Activated CD4-positive, alpha-beta T cell treated with anti-CD3 and anti-CD28 coated beads for 48 hours (primary cell): ENCODE results near the gene GADL1.

Source experiments
- DNase-seq: peaks from one replicate; pipeline ENCODE4 v3.0.0-alpha.2; 2020

The GADL1 gene

DNA sequence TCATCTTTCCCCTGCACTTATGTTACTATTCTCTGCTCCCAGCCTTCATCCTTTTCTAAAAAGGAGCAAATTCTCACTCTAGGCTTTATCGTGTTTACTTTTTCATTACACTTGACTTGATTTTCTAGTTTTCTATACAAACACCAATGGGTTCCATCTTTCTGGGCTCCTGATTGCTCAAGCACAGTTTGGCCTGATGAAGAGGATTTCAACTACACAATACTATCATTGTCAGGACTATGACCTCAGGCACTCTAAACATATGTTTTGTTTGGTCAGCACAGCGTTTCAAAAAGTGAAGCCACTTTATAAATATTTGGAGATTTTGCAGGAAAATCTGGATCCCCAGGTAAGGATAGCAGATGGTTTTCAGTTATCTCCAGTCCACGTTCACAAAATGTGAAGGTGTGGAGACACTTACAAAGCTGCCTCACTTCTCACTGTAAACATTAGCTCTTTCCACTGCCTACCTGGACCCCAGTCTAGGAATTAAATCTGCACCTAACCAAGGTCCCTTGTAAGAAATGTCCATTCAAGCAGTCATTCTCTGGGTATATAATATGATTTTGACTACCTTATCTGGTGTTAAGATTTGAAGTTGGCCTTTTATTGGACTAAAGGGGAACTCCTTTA lies 201.8 kb downstream of the GADL1 start:
- no peak for DNase-seq

DNA sequence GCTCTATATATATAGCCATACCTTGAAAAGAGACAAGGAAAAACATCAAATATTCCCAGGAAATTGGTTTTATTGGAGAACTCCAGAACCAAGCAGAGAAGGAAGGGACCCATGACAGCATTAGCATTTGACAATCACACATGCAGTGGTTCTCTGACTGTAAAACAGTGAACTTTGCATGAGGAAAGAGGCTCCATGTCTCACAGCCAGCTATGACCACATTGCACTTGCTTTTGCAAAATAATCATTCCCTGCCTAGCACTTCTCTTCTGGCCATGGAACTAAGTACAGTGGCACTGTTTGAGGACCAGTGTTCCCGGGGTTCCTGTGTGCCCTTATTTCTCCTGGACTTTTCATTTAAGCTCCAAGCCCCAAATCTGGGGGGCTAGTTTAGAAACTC lies 202.5 kb downstream of the GADL1 start:
- no peak for DNase-seq

DNA sequence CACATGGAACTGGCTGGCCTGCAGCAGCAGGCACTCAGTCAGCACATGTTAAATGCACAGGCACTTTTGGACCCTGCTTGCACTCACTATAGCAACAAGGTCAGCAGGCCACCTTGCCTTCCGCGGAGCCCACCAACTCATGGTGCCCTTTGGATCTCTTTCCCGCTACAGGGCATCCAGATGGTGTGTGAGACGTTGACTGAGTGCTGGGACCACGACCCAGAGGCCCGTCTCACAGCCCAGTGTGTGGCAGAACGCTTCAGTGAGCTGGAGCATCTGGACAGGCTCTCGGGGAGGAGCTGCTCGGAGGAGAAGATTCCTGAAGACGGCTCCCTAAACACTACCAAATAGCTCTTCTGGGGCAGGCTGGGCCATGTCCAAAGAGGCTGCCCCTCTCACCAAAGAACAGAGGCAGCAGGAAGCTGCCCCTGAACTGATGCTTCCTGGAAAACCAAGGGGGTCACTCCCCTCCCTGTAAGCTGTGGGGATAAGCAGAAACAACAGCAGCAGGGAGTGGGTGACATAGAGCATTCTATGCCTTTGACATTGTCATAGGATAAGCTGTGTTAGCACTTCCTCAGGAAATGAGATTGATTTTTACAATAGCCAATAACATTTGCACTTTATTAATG lies 203.1 kb downstream of the GADL1 start:
- DNase-seq, result no peak

DNA sequence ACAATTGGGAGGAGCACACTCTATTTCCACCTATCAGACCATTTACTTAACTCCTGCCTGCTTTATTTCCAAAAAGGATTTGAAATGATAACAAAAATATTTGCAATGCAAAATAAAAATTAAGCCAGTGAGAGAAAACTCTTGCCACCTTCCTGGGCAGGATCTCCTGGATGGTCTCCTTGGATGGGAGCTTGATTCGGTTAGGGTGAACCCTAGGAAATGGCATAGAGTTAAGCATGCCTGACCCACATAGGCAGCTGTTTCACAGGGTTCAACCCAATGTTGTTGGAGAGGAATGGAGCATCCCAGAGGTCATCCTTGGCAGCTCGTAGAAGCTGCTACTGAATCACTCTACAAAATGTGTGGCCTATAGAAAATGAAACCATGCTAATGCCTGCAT lies 204.3 kb downstream of the GADL1 start:
- DNase-seq, result no peak

DNA sequence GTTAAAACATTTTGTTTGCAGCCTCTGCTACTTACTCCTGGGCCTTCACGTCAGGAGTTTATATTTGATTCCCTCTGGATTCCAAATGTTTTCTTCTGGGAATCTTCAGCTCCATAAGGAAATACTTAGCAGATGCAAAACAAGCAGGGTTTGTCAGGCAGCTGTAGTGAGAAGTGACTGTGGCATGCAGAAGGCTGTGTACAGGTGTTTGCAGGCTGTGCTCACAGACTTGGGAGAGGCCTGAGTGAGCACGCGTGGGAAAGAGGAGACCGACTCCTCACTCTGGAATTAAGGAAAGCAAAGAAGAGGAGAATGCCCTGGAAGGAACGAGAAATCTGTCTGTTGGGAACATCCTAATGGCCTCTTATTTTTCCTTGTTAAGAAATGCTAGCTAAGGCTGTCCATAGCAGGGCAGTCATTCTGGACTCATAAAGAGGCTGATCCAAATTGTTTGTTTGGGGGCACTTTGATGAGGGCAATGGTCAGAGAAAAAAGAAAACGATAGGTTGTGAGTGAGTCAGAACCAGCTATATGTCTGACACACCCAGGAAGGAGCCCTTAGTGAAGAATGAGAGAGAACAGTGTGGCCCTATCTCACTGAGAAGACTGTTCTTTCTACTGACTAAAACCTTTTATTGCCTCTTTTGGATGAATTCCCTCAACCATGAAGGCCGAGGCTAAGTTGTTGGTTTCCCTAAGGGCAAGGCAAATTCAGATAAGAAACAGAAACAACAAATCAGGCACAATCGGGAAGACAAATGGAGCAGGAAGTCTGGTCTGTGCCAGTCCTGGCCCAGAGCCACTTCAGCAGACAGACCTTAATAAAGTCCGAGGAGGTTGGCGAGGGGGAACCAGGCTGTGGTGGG lies 205.5 kb downstream of the GADL1 start:
- DNase-seq, result no peak

DNA sequence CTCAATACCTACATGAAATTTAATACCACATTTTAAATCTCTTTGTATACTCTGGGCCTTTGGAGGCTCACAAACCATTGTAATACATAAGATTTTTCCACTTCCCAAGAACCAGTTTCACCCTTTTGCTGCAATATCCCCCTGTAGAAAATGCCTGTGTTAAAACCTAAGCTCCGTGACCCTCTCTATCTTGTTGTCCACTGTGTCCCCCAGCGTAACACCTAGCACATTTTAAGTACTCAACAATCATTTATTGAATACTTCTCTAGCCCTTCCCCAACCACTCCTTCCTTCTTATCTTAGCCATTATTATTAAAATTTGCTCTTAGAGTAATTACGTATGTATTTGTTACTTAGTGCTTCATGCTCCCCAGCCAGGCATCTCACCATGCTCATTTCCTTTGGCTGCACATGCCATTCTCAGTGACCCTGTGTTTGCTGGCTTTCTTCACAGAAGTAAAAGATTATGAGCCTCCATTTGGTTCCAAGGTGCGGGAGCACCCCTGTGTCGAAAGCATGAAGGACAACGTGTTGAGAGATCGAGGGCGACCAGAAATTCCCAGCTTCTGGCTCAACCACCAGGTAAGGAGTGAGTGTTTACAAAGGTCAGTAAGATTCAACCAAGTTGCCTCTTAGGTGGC lies 206.4 kb downstream of the GADL1 start:
- DNase-seq, result no peak

DNA sequence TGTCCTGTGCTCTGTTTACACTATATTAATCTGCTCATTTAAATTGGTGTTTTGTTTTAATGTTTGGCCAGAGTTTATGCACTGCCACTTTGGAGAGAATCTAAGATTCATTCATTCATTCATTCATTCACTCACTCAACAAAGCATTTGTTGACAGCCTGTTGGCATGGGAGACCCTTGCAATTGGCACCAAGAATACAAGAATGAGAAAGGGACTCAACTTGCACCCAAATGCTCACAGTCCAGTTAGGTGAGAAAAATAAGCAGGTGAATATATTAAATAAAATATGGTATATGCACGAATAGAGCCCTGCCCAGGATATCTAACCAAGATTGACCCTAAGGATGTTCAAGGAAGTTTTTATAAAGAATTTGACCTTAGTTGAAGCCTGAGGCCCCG lies 207.7 kb downstream of the GADL1 start:
- DNase-seq, result no peak

DNA sequence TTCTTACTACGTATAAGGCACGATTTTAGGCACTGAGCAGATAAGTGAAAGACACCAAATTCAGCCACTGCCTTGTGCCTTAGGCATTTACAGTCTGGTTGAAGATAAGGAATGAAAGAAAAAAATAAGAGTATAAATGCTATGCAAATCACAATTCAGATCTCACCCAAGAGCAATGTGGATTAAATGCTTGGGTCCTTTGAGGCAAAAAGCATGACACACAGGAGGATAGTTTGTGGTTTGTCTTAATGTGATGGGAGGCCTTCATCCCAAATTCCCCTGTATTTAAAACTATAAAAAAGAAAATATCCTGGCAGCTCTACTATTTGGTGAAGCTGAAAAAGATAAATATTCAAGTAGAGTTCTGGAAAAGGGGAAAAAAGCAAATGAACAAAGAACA lies 208.3 kb downstream of the GADL1 start:
- no peak for DNase-seq

DNA sequence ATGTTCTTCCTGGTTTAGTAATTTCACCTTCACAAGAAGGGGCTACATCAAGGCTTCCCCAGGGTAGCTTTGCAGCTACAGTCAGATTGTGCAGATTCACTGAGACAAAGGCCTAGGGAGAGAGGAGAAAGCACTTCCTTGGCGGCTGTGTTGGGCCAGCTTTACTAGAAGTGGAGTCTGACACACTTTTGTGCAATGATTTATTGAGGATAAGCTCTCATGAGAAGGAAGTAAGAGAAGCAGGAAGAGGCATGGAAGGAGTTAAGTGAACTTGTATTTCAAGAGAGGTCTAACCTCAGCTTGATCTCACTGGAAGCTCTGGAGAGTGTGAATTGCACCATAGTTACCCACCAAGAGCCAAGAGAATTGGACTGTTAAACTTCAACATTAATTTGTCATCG lies 209.2 kb downstream of the GADL1 start:
- no peak for DNase-seq

DNA sequence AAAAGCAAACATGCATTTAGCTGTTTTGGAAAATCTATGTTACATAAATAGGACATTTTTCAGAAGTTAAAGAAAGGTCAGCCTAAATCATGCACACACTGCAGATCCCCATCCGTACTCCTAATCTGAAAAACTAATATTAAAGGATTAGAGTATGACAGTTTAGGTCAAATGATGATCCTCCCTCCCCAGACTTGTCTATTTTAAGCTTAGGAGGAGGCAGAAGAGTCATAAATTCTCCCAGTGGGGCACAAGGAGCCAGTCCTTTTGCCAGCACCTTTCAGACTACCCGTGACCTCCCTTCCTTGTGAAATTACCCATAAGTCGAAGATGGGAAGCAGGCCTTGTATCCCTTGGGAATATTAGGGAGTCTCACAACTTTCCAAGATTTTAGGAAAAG lies 210.1 kb downstream of the GADL1 start:
- no peak for DNase-seq

DNA sequence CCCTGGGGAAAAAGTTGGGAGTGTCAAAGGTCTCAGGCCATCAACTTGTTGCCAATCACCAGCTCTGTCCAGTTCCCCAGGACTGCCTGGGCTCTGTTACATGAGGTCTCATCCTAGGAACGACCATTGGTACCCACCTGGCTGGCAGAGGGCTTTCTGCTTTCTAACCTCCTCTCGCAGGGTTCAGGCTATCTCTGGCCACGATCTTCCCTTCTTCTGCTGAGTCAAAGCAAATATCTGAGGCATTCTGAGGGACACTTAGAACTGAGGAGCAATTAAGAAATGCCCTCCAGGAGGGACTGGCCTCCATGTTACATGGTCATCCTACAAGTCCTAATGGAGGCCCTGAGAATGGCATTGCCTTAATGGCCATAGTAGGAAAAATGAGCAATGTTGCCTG lies 210.7 kb downstream of the GADL1 start:
- no peak for DNase-seq

DNA sequence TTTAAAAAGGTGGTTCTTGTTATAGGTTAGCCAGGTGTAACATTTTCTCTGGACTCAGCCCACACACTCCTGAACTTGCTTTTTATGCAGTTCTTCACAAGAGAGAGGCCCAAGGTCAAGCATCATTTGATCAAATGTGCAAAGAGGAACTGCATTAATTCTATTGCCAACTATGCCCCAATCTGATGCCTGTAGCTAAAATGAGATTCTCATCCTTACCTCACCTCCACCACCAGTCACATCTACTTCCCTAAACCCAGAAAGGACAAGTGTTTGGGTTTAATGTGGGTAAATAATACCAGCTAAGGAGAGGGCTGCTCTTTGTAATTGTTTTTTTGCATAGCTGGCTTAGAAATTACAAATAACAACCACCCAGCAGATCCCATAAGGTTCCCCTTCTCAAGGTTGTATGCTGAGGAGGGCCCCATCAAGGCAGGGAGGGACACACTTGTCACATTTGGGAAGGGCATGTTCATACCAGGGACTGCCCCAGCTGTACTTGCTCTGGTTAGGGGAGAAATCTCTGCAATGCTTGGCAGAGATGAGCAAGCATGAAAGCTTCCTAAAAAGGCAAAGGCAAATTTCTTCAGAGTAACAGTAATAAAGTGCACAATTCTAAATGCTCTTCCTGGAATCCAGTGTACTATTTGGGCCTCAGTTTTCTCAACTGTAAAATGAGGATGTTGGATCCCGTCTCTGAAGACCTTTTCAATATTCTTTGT lies 211.9 kb downstream of the GADL1 start:
- DNase-seq, result peak; percentile 36

DNA sequence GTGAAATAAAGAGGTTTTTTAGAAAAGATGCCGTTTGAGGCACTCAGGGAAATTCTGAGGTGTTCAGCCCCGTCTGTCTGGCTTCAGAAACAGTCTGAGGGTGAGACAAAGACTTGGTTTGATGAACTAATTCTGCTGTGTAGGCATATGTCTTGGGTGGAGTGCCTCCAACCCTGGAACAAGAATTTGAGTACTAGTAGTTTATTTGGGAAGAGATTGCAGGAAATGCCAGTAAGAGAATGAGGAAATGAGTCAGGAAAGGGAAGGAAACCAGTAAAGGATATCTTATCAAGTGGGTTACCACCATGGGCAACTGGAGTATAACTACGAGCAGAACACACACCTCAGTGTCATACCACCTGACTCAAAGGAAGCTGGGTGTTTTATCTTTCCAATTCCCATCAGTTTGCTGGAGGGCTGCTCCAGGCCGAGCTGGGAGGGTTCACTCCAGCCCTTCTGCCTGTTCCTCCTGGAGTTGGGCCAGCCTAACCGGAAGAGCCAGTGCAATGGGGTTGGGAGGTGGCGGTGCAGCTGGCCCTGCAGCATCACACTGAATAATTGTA lies 212.7 kb downstream of the GADL1 start:
- DNase-seq, result no peak

DNA sequence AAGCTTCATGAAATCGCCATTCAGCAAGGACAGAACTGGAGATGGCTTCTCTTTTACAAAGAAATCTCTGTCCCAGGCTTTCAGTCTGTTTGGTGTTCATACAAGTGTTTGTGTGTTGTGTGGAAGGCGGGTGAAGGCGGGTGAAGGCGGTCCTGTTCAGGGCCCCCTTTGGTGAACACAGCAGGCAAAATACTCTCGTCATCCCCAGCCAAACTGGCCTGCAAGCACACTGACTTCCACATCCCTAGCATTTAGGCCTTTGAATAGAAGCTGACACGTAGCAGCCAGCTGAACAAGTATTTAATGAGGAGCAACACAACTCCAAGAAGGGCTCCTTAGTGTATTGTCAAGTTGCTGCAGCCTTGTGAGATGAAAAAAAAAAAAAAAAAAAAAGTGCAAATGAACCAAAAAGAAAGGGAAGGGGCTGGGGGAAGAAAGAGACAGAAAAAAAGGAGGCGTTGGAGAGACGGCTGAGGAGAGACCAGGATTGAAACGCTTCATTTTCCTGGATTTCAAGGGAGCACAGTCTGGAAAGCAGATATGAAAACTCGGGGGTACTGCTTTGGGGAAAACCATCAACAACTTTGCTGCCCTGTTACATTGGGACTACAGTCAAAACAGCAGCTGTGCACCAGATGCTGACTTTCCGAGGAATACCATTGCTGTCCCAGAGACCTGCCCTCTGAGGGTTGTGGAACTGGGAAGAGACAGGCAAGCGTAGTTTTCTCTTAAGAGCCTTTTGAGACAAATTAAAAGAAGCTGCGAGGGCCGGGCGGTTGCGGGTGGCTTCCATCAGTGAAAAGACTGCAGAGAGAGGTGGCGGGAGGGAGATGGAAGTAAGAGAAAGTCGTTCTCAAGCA lies 213.4 kb downstream of the GADL1 start:
- DNase-seq, result no peak

DNA sequence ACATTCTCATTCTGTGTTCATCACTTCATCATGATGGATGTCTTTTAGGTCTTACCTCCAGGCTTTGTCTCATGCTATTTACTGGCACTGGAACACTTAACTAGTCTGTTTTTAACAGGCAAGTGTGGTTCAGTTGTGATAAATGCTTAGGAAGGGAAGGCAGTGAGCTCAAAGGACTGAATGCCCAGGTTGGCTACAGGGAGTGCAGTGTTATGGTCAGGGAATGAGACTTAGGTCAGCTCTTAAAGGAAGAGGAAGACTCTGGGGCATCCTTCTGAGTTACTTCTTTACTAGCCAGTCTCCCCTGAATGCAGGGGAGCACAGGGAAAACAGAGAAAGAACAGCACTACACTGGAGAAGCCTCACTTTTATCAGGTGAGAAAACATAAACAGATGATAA lies 215.4 kb downstream of the GADL1 start:
- no peak for DNase-seq

DNA sequence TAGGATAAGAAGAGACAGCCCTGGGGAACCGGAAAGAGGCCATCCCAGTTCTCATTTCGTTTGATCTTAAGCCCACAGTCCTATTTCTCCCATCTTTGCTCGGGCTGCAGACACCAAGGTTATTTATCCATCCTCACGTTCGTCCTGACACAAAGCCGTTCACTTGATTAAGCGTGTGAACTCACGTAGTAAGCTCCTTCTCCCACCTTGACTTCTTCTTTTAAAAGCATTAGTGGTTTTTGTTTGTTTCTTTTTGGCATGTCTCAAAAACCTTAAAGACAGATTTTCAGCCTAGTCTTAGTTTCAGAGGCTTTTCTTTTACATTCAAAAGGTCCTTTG lies 217.1 kb downstream of the GADL1 start:
- DNase-seq, result no peak

DNA sequence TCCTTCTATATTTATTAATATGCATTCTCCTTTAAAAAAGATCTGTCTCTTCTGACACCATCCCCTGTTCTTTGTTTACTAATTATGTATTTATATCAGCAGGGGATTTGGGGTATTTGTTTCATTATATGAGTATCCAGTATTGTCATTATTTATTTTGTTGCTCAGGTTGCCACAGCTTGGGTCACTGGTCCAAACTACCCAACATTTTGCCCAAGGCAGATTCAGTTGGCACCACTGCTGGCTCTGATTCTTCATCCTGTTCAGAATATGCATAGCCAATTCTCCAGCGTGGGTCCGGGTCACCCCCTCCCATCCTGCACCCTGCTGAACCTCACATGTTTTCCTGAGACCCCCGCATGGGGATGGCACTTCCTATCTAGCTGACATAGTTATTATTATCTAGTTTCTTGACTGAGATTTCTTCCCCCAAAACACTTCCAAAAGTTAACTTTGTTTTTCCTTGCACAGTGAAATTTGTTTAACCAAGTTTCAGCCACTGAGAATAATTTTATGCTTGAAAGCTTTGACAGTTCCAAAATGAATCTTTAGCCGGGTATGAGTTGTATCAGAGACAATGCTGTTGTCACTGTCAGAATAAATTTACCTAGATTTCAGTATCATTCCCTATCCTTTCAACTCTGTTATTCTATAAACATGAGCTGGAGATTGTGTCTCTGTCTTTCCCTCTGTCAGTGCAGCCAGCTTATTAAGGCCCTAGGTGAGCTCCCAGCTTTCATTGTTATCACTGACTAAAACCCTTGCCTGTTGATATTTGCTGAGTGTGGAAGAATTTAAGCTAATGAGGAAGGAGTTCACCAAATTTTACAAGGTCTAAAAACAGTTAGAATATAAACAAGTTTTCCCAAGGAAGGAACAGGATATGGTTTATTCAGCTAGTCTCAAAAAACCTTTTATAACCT lies 217.8 kb downstream of the GADL1 start:
- no peak for DNase-seq
